HepG2 (cell line): ENCODE data around the gene RAB32. TPM values are rescaled to one million over a fixed set of nuclear protein-coding genes. Genes with fewer than 3 reads are reported as not detected.

Experiments
- ATAC-seq: fragments of 200-7000 bp; cut with Tn5 transposase; 3 replicates; pipeline ENCODE4 v1.9.1; 2020; ENCODE audit warnings: mild to moderate bottlenecking, moderate library complexity
- BruUV-seq: library from RNA; stranded (reverse); fragments of 400-500 nt; replicated peaks from 2 replicates; lab custom pipeline; 2021; lab: Mats Ljungman, UMichigan
- CTCF ChIA-PET: fragments of 300-600 bp; formaldehyde crosslinking; extraction: SDS; loops from one replicate; lab custom pipeline; 2021; ENCODE audit warnings: low total read pairs, inconsistent platforms, low intra/inter-chr PET ratio; lab: Yijun Ruan, JAX
- POLR2A ChIA-PET: fragments of 350-600 bp; sonication (Branson Sonifier 250); formaldehyde crosslinking; loops from one replicate; lab custom pipeline; 2020; ENCODE audit warnings: antibody characterized with exemption, inconsistent platforms; lab: Yijun Ruan, JAX
- DNase-seq: peaks from one replicate; pipeline ENCODE4 v3.0.0-alpha.2; 2015; ENCODE audit warnings: low spot score
- FAIRE-seq: peaks from 3 replicates; lab custom pipeline; 2011; peaks lifted over from hg19 to GRCh38; lab: Jason Lieb, UNC
- H2AFZ ChIP-seq: one replicate; pipeline ENCODE4 v1.6.1; 2011; ENCODE audit warnings: low read length, inconsistent platforms
- H3K27ac ChIP-seq: fragments of 300-600 bp; 3 replicates; pipeline ENCODE4 v1.8.0; 2011; ENCODE audit warnings: mixed run types, mild to moderate bottlenecking, mixed read lengths, low read length, inconsistent platforms; ENCODE audit not compliant: insufficient read depth; ENCODE audit errors: extremely low read length
- H3K27me3 ChIP-seq, 2 experiments: fragments of 200-600 bp in 1 of 2; 2 replicates in 1 of 2; 3 replicates in 1 of 2; pipeline versions ENCODE4 v1.6.0 to v1.8.0; 2011; ENCODE audit warnings: low read length in 2 of 2, mild to moderate bottlenecking in 2 of 2, moderate library complexity in 2 of 2, inconsistent platforms in 1 of 2; ENCODE audit not compliant: insufficient read depth in 2 of 2, control insufficient read depth in 1 of 2
- H3K36me3 ChIP-seq, 2 experiments: fragments of 200-600 bp in 1 of 2; replicated peaks in 1 of 2; 2 replicates in 1 of 2; 3 replicates in 1 of 2; pipeline versions ENCODE4 v1.5.1 to v1.8.0; 2011; ENCODE audit warnings: low read length in 2 of 2, inconsistent platforms in 1 of 2; ENCODE audit not compliant: insufficient read depth in 2 of 2, control insufficient read depth in 1 of 2
- H3K4me1 ChIP-seq: 2 replicates; pipeline ENCODE4 v1.5.1; 2012; ENCODE audit warnings: low read length, inconsistent platforms; ENCODE audit not compliant: insufficient read depth
- H3K4me2 ChIP-seq: 2 replicates; pipeline ENCODE4 v1.6.0; 2011; ENCODE audit warnings: low read depth, low read length, inconsistent platforms
- H3K4me3 ChIP-seq, 3 experiments: fragments of 200-600 bp in 1 of 3; sonication (generic), shearing (Covaris generic) in 1 of 3; replicated peaks in 1 of 3; 2 replicates each; pipeline ENCODE4 v1.5.1; 2011 to 2016; ENCODE audit warnings: low read length in 3 of 3, inconsistent platforms in 2 of 3, low read depth in 2 of 3, mild to moderate bottlenecking in 2 of 3, control low read depth in 1 of 3, mixed read lengths in 1 of 3; ENCODE audit not compliant: insufficient read depth in 1 of 3
- H3K79me2 ChIP-seq: one replicate; pipeline ENCODE4 v1.6.1; 2011; ENCODE audit warnings: low read length, inconsistent platforms; ENCODE audit not compliant: insufficient read depth
- H3K9ac ChIP-seq: 2 replicates; pipeline ENCODE4 v1.6.0; 2011; ENCODE audit warnings: mild to moderate bottlenecking, low read depth, low read length, inconsistent platforms; ENCODE audit not compliant: insufficient read depth
- H3K9me3 ChIP-seq: 2 replicates; pipeline ENCODE4 v1.5.1; 2012; ENCODE audit warnings: mild to moderate bottlenecking, low read length
- H4K20me1 ChIP-seq: 2 replicates; pipeline ENCODE4 v1.6.0; 2011; ENCODE audit warnings: inconsistent platforms, mild to moderate bottlenecking, low read length, moderate library complexity; ENCODE audit not compliant: insufficient read depth
- CEBPB ChIP-seq: IDR thresholded peaks from 2 replicates; pipeline ENCODE4 v1.6.1; 2011; ENCODE audit warnings: low read depth, low read length, improper control_type of control experiment, borderline replicate concordance
- CEBPG ChIP-seq: IDR thresholded peaks from 2 replicates; pipeline ENCODE4 v1.6.1; 2016
- CHD4 ChIP-seq: fragments of 200-600 bp; sonication (generic); IDR thresholded peaks from 2 replicates; pipeline ENCODE4 v1.7.0; 2017; ENCODE audit warnings: mild to moderate bottlenecking, low read length, borderline replicate concordance
- FOSL2 ChIP-seq: sonication (generic); formaldehyde crosslinking; IDR thresholded peaks from 2 replicates; pipeline ENCODE4 v1.4.0; 2020; ENCODE audit warnings: missing genetic modification reagents
- HOXA5 ChIP-seq: sonication (generic); formaldehyde crosslinking; IDR thresholded peaks from 2 replicates; pipeline ENCODE4 v1.4.0; 2020; ENCODE audit warnings: missing genetic modification reagents
- SALL1 ChIP-seq: sonication (generic); formaldehyde crosslinking; IDR thresholded peaks from 2 replicates; pipeline ENCODE4 v1.8.0; 2022; ENCODE audit warnings: mild to moderate bottlenecking, missing genetic modification reagents
- ZFYVE20 ChIP-seq: sonication (generic); formaldehyde crosslinking; IDR thresholded peaks from 2 replicates; pipeline ENCODE4 v1.8.0; 2023; ENCODE audit warnings: low read depth, mild to moderate bottlenecking, moderate library complexity, missing genetic modification reagents, borderline replicate concordance
- ZNF501 ChIP-seq: sonication (generic); formaldehyde crosslinking; IDR thresholded peaks from 2 replicates; pipeline ENCODE4 v1.5.1; 2020; ENCODE audit warnings: mild to moderate bottlenecking, moderate library complexity, missing genetic modification reagents
- WGBS: methylation state at CpG from one replicate; pipeline ENCODE4 v1.1.6; 2017; ENCODE audit warnings: low lambda C conversion rate; 5-methylcytosine and 5-hydroxymethylcytosine counted together
- in situ Hi-C: cut with HindIII; loops from 2 replicates; pipeline ENCODE4 v1.10.0; 2017; ENCODE audit warnings: low pct_unique_long_range_greater_than_20kb; ENCODE audit not compliant: extremely low pct_ligation_motif_present
- intact Hi-C: fragments of 100-400 bp; cut with micrococcal nuclease; formaldehyde crosslinking; loops from one replicate; pipeline ENCODE4 v1.10.0; 2022; ENCODE audit not compliant: unreplicated experiment
- polyA plus RNA-seq, 8 experiments: library from polyadenylated mRNA; depleted of rRNA in 3 of 8; stranded (reverse) in 7 of 8; unstranded in 1 of 8; fragments of >200 nt; fragmentation: Illumina TruSeq in 4 of 8; extraction: Trizol in 4 of 8; gene quantifications; 2 replicates each; pipeline versions ENCODE4 v1.2.1 to v1.2.3, GENCODE V29; 2011 to 2016; ENCODE audit warnings: low read depth in 4 of 8, missing spikeins in 1 of 8, mixed read lengths in 1 of 8; ENCODE audit not compliant: insufficient read depth in 1 of 8
- total RNA-seq, 5 experiments: library from RNA; depleted of rRNA; stranded (reverse); fragments of >200 nt; fragmentation: Illumina TruSeq; extraction: Trizol; gene quantifications; 2 replicates each; pipeline ENCODE4 v1.2.3, GENCODE V29; 2016; ENCODE audit warnings: low read depth in 1 of 5
- TF ChIP-seq, protein P1 (sequence below): IDR thresholded peaks from 2 replicates; pipeline ENCODE4 v1.6.1; 2016; ENCODE audit warnings: missing compliant biosample characterization, missing genetic modification reagents, borderline replicate concordance
- TF ChIP-seq, protein P2 (sequence below): sonication (generic); formaldehyde crosslinking; IDR thresholded peaks from 2 replicates; pipeline ENCODE4 v1.8.0; 2022; ENCODE audit warnings: mild to moderate bottlenecking, missing genetic modification reagents, moderate library complexity
- TF ChIP-seq, protein P3 (sequence below): sonication (generic); formaldehyde crosslinking; IDR thresholded peaks from 2 replicates; pipeline ENCODE4 v1.4.0; 2020; ENCODE audit warnings: missing genetic modification reagents
- TF ChIP-seq, protein P4 (sequence below): sonication (generic); formaldehyde crosslinking; IDR thresholded peaks from 2 replicates; pipeline ENCODE4 v1.4.0; 2020; ENCODE audit warnings: missing genetic modification reagents

RAB32 gene
- total and polyA plus RNA-seq, 2 of the 13 experiments (the other 11 are each of a cell fraction or from before 2014, with no cell fraction given): 43.7 to 93.9 TPM

DNA sequence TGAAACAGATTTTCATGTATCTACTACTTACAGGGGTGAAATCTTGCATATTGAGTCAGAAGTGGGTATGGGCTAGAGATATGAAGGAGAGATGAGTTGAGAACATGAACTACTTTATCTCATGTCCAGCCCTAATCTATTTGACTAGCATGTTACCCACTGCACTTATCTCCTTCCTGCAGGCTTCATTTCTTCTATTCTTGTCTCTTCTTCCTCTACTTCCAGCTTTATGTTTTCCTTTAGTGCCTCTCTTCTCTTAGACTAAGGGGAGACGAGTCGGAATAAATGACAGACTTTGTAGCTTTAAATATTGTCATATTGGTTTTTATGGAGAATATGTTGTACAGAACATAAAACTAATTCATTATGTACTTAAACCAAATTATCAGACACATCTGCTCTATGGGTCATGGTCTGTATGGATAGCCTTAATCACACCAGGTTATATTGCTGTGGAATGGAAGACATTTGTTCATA lies 5.3 kb downstream of the RAB32 start (continued):
- TF ChIP-seq, protein P1, sequence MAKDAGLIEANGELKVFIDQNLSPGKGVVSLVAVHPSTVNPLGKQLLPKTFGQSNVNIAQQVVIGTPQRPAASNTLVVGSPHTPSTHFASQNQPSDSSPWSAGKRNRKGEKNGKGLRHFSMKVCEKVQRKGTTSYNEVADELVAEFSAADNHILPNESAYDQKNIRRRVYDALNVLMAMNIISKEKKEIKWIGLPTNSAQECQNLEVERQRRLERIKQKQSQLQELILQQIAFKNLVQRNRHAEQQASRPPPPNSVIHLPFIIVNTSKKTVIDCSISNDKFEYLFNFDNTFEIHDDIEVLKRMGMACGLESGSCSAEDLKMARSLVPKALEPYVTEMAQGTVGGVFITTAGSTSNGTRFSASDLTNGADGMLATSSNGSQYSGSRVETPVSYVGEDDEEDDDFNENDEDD (CRISPR knock-in tag): no peak

DNA sequence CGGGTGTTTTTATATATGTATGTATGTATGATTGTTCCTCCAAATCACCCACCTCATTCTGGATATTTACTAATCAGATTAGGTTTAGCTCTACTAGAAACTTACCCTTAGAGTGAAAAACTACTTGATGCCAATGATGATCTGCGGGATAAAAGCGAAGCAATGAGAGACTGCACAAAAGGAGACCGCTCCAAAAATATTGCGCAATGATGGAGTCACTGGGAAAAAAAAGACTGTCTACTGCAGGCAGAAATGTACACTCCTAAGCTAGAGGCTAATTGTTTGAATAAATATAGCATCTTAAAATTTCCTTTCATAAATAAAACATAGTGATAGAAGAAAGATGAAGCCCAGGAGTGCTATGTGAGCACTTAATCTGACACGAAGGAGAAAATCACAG lies 7.3 kb downstream of the RAB32 start:
- in situ Hi-C loops: no loop called here
- Histone ChIP-seq H3K27me3 (no peaks in the 10 kb centered on the region), H3K4me1 (peaks cover 17% of the 10 kb centered on the region), H3K36me3 (peaks cover 10 to 43% of the 10 kb centered on the region in 2 experiments), H3K9me3 (no peaks in the 10 kb centered on the region), H4K20me1 (0 out of 2 replicates have a peak, but pooled peaks cover 3% of the 10 kb centered on the region), H3K79me2 (peaks cover 24% of the 10 kb centered on the region), H3K27ac (no peak overlapping the region), H3K4me2 (no peak overlapping the region), H3K9ac (no peak overlapping the region), H3K4me3 (no peak overlapping the region), H2AFZ (no peak overlapping the region)
- DNase-seq (no peak), FAIRE-seq (no peak), ATAC-seq (no peak)
- CTCF ChIA-PET: no interaction called here
- WGBS: 98% methylated on average over 6 of the region's 6 CpGs
- TF ChIP-seq FOSL2: no peak
- peak; percentile 98 for TF ChIP-seq CEBPB
- TF ChIP-seq CEBPG (CRISPR knock-in tag): peak; percentile 88
- POLR2A ChIA-PET: no interaction called here
- intact Hi-C loops: no loop called here
- BruUV-seq: no TSS peak

DNA sequence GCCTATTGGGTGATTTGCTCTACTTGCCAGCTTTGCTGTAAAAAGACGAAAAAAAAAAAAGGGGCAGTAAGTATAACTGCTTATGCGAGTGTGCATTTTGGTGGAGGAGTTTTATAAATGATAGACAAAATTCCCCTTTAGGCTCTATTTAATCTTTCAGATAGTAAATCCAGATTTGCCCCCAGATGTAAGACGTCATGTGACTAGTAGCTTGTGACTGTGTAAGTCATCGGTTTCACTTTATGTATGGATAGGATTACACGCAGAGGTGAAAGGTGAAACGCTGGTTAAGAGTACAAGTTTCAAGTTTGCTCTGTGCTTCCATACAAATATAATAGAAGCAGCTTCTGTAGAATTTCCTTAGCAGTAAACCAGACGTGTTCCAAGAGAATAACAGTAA lies 7.9 kb downstream of the RAB32 start:
- BruUV-seq: no TSS peak
- Histone ChIP-seq H3K27me3 (no peaks in the 10 kb centered on the region), H3K4me2 (no peak overlapping the region), H4K20me1 (0 out of 2 replicates have a peak, but pooled peaks cover 3% of the 10 kb centered on the region), H3K4me1 (peaks cover 11% of the 10 kb centered on the region), H3K79me2 (peaks cover 18% of the 10 kb centered on the region), H2AFZ (no peak overlapping the region), H3K36me3 (peaks cover 10 to 43% of the 10 kb centered on the region in 2 experiments), H3K9ac (no peak overlapping the region), H3K9me3 (no peaks in the 10 kb centered on the region), H3K4me3 (no peak overlapping the region), H3K27ac (no peak overlapping the region)
- TF ChIP-seq, protein P2, sequence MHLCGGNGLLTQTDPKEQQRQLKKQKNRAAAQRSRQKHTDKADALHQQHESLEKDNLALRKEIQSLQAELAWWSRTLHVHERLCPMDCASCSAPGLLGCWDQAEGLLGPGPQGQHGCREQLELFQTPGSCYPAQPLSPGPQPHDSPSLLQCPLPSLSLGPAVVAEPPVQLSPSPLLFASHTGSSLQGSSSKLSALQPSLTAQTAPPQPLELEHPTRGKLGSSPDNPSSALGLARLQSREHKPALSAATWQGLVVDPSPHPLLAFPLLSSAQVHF (CRISPR knock-in tag): no peak
- TF ChIP-seq, protein P3, sequence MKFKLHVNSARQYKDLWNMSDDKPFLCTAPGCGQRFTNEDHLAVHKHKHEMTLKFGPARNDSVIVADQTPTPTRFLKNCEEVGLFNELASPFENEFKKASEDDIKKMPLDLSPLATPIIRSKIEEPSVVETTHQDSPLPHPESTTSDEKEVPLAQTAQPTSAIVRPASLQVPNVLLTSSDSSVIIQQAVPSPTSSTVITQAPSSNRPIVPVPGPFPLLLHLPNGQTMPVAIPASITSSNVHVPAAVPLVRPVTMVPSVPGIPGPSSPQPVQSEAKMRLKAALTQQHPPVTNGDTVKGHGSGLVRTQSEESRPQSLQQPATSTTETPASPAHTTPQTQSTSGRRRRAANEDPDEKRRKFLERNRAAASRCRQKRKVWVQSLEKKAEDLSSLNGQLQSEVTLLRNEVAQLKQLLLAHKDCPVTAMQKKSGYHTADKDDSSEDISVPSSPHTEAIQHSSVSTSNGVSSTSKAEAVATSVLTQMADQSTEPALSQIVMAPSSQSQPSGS (CRISPR knock-in tag): no peak
- TF ChIP-seq ZNF501 (CRISPR knock-in tag) (no peak), SALL1 (CRISPR knock-in tag) (no peak), HOXA5 (CRISPR knock-in tag) (no peak), CHD4 (no peak), ZFYVE20 (CRISPR knock-in tag) (no peak)
- TF ChIP-seq, protein P4, sequence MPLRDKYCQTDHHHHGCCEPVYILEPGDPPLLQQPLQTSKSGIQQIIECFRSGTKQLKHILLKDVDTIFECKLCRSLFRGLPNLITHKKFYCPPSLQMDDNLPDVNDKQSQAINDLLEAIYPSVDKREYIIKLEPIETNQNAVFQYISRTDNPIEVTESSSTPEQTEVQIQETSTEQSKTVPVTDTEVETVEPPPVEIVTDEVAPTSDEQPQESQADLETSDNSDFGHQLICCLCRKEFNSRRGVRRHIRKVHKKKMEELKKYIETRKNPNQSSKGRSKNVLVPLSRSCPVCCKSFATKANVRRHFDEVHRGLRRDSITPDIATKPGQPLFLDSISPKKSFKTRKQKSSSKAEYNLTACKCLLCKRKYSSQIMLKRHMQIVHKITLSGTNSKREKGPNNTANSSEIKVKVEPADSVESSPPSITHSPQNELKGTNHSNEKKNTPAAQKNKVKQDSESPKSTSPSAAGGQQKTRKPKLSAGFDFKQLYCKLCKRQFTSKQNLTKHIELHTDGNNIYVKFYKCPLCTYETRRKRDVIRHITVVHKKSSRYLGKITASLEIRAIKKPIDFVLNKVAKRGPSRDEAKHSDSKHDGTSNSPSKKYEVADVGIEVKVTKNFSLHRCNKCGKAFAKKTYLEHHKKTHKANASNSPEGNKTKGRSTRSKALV (CRISPR knock-in tag): no peak
- FAIRE-seq (no peak), DNase-seq (no peak), ATAC-seq (no peak)
- CTCF ChIA-PET: no interaction called here
- WGBS: 91% methylated on average over 7 of the region's 7 CpGs
- in situ Hi-C loops (no loop called here), intact Hi-C loops (no loop called here)
- POLR2A ChIA-PET: no interaction called here
